C4-2B (cell line): ENCODE measurements around the gene LMOD3.

Source experiments
- CTCF ChIP-seq: fragments of 450-650 bp; conservative IDR thresholded peaks from 2 replicates; pipeline ENCODE4 v1.5.1; 2017; ENCODE audit warnings: mild to moderate bottlenecking
- ZFX ChIP-seq: fragments of 450-650 bp; IDR thresholded peaks from 2 replicates; pipeline ENCODE4 v1.6.1; 2017

- TF ChIP-seq CTCF (no peak), ZFX (no peak)
Observed at GRCh38 chr3:69090021-69090420, 32.4 kb downstream of the LMOD3 start.
